Testis (tissue), 3 donors: ENCODE measurements around the gene KLF1. TPM values are rescaled to one million over a fixed set of nuclear protein-coding genes. Genes with fewer than 3 reads are reported as not detected.
"Not testable (repeated sequence)": the region's sequence is repeated elsewhere in the genome, so short reads cannot be mapped to it uniquely, and the experiment has no call there.

Experiments used
- DNase-seq: peaks from one replicate; pipeline ENCODE4 v3.0.0-alpha.2; 2019
- H3K27ac ChIP-seq, 2 donors: fragments of 200-600 bp; sonication (generic); one replicate each; pipeline ENCODE4 v1.5.1; 2019
- H3K27me3 ChIP-seq: fragments of 200-600 bp; sonication (generic); one replicate; pipeline ENCODE4 v1.5.1; 2019
- H3K36me3 ChIP-seq: fragments of 200-600 bp; sonication (generic); one replicate; pipeline ENCODE4 v1.5.1; 2017; ENCODE audit warnings: low read depth; ENCODE audit errors: missing control alignments
- H3K4me1 ChIP-seq: fragments of 200-600 bp; sonication (generic); one replicate; pipeline ENCODE4 v1.5.1; 2019
- H3K4me3 ChIP-seq, 2 donors: fragments of 200-600 bp; sonication (generic); one replicate each; pipeline ENCODE4 v1.5.1; 2017 to 2019
- H3K9me3 ChIP-seq: fragments of 200-600 bp; sonication (generic); one replicate; pipeline ENCODE4 v1.5.1; 2017
- POLR2A ChIP-seq: fragments of 450-650 bp; IDR thresholded peaks from one replicate; pipeline ENCODE4 v1.6.1; 2017; ENCODE audit warnings: antibody characterized with exemption, mild to moderate bottlenecking, moderate library complexity
- WGBS, 2 donors: methylation state at CpG; one replicate each; pipeline ENCODE4 v1.1.5; 2018; 5-methylcytosine and 5-hydroxymethylcytosine counted together
- intact Hi-C: fragments of 100-400 bp; cut with DNase I; formaldehyde crosslinking; loops from one replicate; pipeline ENCODE4 v1.15.1; 2023; ENCODE audit warnings: low total_unique reads
- polyA plus RNA-seq: library from polyadenylated mRNA; stranded (reverse); fragments of 350-450 nt; fragmentation: Illumina TruSeq; extraction: RNeasy Lipid Tissue Mini Kit (QIAGEN cat#74804); gene quantifications from one replicate; pipeline ENCODE4 v1.2.3, GENCODE V29; 2014; ENCODE audit warnings: low read depth, low replicate concordance; ENCODE audit not compliant: insufficient read depth
- total RNA-seq, 2 donors: library from RNA; depleted of rRNA; stranded (reverse); fragments of >200 nt; gene quantifications; one replicate each; pipeline ENCODE4 v1.2.3, GENCODE V29; 2016
- TF ChIP-seq, protein P1 (sequence below), 3 experiments: fragments of 450-650 bp in 2 of 3; fragments of 200-600 bp in 1 of 3; sonication (generic) in 1 of 3; IDR thresholded peaks; one replicate each; pipeline ENCODE4 v1.5.1; 2016 to 2019; ENCODE audit warnings: antibody characterized with exemption in 3 of 3, mild to moderate bottlenecking in 2 of 3, moderate library complexity in 1 of 3

The KLF1 gene
- total and polyA plus RNA-seq, 3 donors from 2014 or later = 0.24 to 0.31 TPM; not detected in 1

GRCh38 chr19:12891553-12892021 lies 4.6 kb upstream of the KLF1 start:
- Histone ChIP-seq H3K36me3 (no peaks in the 10 kb centered on the region), H3K4me3 (peak overlapping the region; percentile 78 to 82), H3K27ac (no peak overlapping the region), H3K9me3 (no peaks in the 10 kb centered on the region), H3K27me3 (no peaks in the 10 kb centered on the region), H3K4me1 (peaks cover 4% of the 10 kb centered on the region)
- TF ChIP-seq, protein P1, sequence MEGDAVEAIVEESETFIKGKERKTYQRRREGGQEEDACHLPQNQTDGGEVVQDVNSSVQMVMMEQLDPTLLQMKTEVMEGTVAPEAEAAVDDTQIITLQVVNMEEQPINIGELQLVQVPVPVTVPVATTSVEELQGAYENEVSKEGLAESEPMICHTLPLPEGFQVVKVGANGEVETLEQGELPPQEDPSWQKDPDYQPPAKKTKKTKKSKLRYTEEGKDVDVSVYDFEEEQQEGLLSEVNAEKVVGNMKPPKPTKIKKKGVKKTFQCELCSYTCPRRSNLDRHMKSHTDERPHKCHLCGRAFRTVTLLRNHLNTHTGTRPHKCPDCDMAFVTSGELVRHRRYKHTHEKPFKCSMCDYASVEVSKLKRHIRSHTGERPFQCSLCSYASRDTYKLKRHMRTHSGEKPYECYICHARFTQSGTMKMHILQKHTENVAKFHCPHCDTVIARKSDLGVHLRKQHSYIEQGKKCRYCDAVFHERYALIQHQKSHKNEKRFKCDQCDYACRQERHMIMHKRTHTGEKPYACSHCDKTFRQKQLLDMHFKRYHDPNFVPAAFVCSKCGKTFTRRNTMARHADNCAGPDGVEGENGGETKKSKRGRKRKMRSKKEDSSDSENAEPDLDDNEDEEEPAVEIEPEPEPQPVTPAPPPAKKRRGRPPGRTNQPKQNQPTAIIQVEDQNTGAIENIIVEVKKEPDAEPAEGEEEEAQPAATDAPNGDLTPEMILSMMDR (IDR thresholded peaks at IDR 0.05) = no peak
- TF ChIP-seq POLR2A = no peak
- WGBS, 2 donors = 0 to 4% methylated on average over 12 to 26 of the region's 26 CpGs
- DNase-seq = no peak
- intact Hi-C loops = no loop called here

- Histone ChIP-seq H3K4me1 (peaks cover 4% of the 10 kb centered on the region), H3K36me3 (no peaks in the 10 kb centered on the region), H3K27me3 (no peaks in the 10 kb centered on the region), H3K9me3 (no peaks in the 10 kb centered on the region), H3K4me3 (peak within 1 kb of the TSS; percentile 78 to 82), H3K27ac (peak within 1 kb of the TSS in 1 of 2 donors; percentile 75)
- TF ChIP-seq POLR2A = no peak
- TF ChIP-seq, protein P1 (IDR thresholded peaks at IDR 0.05) = peak in 1 of 3 experiments; percentile 44
- peak; percentile 99 for DNase-seq
- intact Hi-C loops = no loop called here
- 1% methylated on average over 39 to 49 of the region's 49 CpGs for WGBS, 2 donors
Observed at GRCh38 chr19:12890787-12891552, 4.0 kb upstream of the KLF1 start, which contains the start of gene GCDH. TSS of gene GCDH (plus strand) at chr19:12891160. CDS start at chr19:12891305, 145 bp downstream.

GRCh38 chr19:12890299-12890786 lies 3.3 kb upstream of the KLF1 start:
- Histone ChIP-seq H3K27ac (peak overlapping the region in 1 of 2 donors; percentile 52), H3K4me3 (peak overlapping the region; percentile 78 to 82)
- H3K9me3 ChIP-seq, DNase-seq, H3K27me3 ChIP-seq, H3K36me3 ChIP-seq, intact Hi-C loops, H3K4me1 ChIP-seq: not testable (repeated sequence)
- 24 to 31% methylated on average over 10 of the region's 10 CpGs for WGBS, 2 donors

GRCh38 chr19:12888006-12888603 lies 1.1 kb upstream of the KLF1 start:
- 77 to 82% methylated on average over 5 of the region's 5 CpGs for WGBS, 2 donors
- Histone ChIP-seq H3K9me3 (no peaks in the 10 kb centered on the region), H3K4me1 (peaks cover 7% of the 10 kb centered on the region), H3K36me3 (no peaks in the 10 kb centered on the region), H3K27me3 (no peaks in the 10 kb centered on the region), H3K27ac (no peak overlapping the region), H3K4me3 (no peak overlapping the region)
- DNase-seq = no peak
- intact Hi-C loops = no loop called here
- TF ChIP-seq, protein P1 (IDR thresholded peaks at IDR 0.05) = no peak
- TF ChIP-seq POLR2A = no peak

GRCh38 chr19:12886651-12886968 lies 391 bp downstream of the KLF1 start:
- intact Hi-C loops = no loop called here

More at GRCh38 chr19:12886651-12886968, 391 bp downstream of the KLF1 start:
- peaks cover 5% of the 10 kb centered on the region for H3K4me1 ChIP-seq
- no peak overlapping the region for H3K4me3 ChIP-seq
- TF ChIP-seq, protein P1 (IDR thresholded peaks at IDR 0.05) = no peak
- TF ChIP-seq POLR2A = no peak
- H3K9me3 ChIP-seq = no peaks in the 10 kb centered on the region
- no peaks in the 10 kb centered on the region for H3K36me3 ChIP-seq
- no peak for DNase-seq
- 50 to 81% methylated on average over 5 of the region's 5 CpGs for WGBS, 2 donors
- no peak overlapping the region for H3K27ac ChIP-seq
- H3K27me3 ChIP-seq = no peaks in the 10 kb centered on the region
